H1 (cell line): ENCODE results near the gene PEX14.

ENCODE experiments used
- CEBPB ChIP-seq: IDR thresholded peaks from 2 replicates; pipeline ENCODE4 v1.6.1; 2012; ENCODE audit warnings: low read depth, low read length
- CHD2 ChIP-seq: IDR thresholded peaks from 2 replicates; pipeline ENCODE4 v1.6.1; 2012; ENCODE audit warnings: low read length, improper control_type of control experiment
- EP300 ChIP-seq, 2 experiments: IDR thresholded peaks; 1 replicate in 1 of 2; 2 replicates in 1 of 2; pipeline ENCODE4 v1.6.1; 2011 to 2012; ENCODE audit warnings: low read depth in 2 of 2, low read length in 2 of 2, mild to moderate bottlenecking in 2 of 2, borderline replicate concordance in 1 of 2, inconsistent platforms in 1 of 2, moderate library complexity in 1 of 2
- EZH2 ChIP-seq: fragments of 200-600 bp; sonication (generic); IDR thresholded peaks from 2 replicates; pipeline ENCODE4 v1.7.1; 2012; ENCODE audit warnings: low read depth, mild to moderate bottlenecking, moderate library complexity, low read length, inconsistent platforms; ENCODE audit not compliant: severe bottlenecking
- GABPA ChIP-seq: IDR thresholded peaks from 2 replicates; pipeline ENCODE4 v1.6.1; 2011; ENCODE audit warnings: mild to moderate bottlenecking, low read length, moderate library complexity, borderline replicate concordance; ENCODE audit not compliant: insufficient read depth
- HDAC6 ChIP-seq: IDR thresholded peaks from one replicate; pipeline ENCODE4 v1.7.1; 2012; ENCODE audit warnings: low read depth, mild to moderate bottlenecking, inconsistent platforms, low read length, moderate library complexity
- KDM5A ChIP-seq: fragments of 200-600 bp; IDR thresholded peaks from 2 replicates; pipeline ENCODE4 v1.7.1; 2012; ENCODE audit warnings: mild to moderate bottlenecking, low read length, inconsistent platforms, mixed read lengths
- POLR2AphosphoS5 ChIP-seq: IDR thresholded peaks from 2 replicates; pipeline ENCODE4 v1.6.1; 2011; ENCODE audit warnings: low read depth, low read length
- SAP30 ChIP-seq: fragments of 300-600 bp; sonication (generic); IDR thresholded peaks from 2 replicates; pipeline ENCODE4 v1.7.1; 2012; ENCODE audit warnings: low read length, moderate library complexity, mild to moderate bottlenecking, inconsistent platforms; ENCODE audit not compliant: insufficient read depth, insufficient replicate concordance
- TF ChIP-seq, protein P1 (sequence below), 3 experiments: IDR thresholded peaks; 1 replicate in 2 of 3; 2 replicates in 1 of 3; pipeline versions ENCODE4 v1.5.1 to v1.6.1; 2011; ENCODE audit warnings: low read length in 3 of 3, mild to moderate bottlenecking in 3 of 3, inconsistent platforms in 2 of 3, low read depth in 1 of 3, moderate library complexity in 1 of 3; ENCODE audit not compliant: insufficient read depth in 1 of 3; ENCODE audit errors: control extremely low read depth in 1 of 3

DNA sequence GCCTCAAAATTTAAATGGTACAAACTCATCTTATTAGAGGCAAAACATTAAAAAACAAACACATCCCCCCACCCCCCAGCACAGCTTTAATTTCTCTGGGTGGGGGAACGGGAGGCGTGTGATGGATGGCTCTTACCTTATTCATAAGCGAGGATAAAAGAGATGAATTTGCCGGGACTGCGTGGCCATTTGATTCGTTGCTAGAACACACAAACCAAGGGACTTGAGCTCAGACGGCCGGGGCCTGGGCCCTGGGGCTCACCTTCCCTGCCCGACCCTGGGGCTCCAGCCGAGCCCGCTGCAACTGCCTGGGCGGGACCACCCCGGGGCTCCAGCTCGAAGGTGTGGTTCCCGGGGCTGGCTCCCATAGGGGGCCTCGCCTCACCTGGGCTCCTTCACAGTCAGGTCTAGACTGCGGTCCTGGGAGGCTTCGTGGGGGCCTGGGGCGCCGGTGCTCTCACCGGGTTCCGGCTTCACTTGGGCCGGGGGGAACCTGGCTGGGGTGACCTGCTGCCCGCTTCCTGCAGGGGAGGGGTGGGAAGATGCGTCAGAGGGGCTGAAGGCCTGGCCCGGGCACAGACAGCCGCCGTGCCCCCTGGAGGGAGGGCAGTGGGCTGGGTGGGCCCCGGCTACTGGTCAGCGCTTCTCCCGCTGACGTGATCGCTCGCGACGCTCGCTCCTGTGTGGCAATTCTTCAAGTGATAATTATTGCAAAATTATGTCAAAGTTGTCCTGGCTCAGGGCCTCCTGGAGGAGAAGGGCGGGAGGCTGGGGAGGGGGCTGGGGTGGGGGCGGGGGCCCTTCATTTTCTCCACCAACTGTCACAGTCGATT is 176.0 kb downstream of the PEX14 start:
- no peak for TF ChIP-seq EZH2
- TF ChIP-seq SAP30, result no peak
- no peak for TF ChIP-seq CHD2
- TF ChIP-seq GABPA, result no peak
- TF ChIP-seq, protein P1, sequence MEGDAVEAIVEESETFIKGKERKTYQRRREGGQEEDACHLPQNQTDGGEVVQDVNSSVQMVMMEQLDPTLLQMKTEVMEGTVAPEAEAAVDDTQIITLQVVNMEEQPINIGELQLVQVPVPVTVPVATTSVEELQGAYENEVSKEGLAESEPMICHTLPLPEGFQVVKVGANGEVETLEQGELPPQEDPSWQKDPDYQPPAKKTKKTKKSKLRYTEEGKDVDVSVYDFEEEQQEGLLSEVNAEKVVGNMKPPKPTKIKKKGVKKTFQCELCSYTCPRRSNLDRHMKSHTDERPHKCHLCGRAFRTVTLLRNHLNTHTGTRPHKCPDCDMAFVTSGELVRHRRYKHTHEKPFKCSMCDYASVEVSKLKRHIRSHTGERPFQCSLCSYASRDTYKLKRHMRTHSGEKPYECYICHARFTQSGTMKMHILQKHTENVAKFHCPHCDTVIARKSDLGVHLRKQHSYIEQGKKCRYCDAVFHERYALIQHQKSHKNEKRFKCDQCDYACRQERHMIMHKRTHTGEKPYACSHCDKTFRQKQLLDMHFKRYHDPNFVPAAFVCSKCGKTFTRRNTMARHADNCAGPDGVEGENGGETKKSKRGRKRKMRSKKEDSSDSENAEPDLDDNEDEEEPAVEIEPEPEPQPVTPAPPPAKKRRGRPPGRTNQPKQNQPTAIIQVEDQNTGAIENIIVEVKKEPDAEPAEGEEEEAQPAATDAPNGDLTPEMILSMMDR (IDR thresholded peaks at IDR 0.05; ENCODE audit: control extremely low read depth in 1 of 3, insufficient read depth in 1 of 3, low read depth in 1 of 3, low read length in 3 of 3), result no peak
- no peak for TF ChIP-seq KDM5A
- no peak for TF ChIP-seq EP300 (IDR thresholded peaks at IDR 0.05; ENCODE audit: borderline replicate concordance in 1 of 2, low read depth in 2 of 2, low read length in 2 of 2)
- TF ChIP-seq CEBPB, result no peak
- no peak for TF ChIP-seq HDAC6
- TF ChIP-seq POLR2AphosphoS5, result no peak
